ENCODE measurements around the gene HOOK2. TPM values are rescaled to one million over a fixed set of nuclear protein-coding genes. Genes with fewer than 3 reads are reported as not detected.

The HOOK2 gene
- total and polyA plus RNA-seq, 2 of the 13 experiments (the other 11 are each of a cell fraction or from before 2014, with no cell fraction given) = 9.2 to 12.9 TPM

DNA sequence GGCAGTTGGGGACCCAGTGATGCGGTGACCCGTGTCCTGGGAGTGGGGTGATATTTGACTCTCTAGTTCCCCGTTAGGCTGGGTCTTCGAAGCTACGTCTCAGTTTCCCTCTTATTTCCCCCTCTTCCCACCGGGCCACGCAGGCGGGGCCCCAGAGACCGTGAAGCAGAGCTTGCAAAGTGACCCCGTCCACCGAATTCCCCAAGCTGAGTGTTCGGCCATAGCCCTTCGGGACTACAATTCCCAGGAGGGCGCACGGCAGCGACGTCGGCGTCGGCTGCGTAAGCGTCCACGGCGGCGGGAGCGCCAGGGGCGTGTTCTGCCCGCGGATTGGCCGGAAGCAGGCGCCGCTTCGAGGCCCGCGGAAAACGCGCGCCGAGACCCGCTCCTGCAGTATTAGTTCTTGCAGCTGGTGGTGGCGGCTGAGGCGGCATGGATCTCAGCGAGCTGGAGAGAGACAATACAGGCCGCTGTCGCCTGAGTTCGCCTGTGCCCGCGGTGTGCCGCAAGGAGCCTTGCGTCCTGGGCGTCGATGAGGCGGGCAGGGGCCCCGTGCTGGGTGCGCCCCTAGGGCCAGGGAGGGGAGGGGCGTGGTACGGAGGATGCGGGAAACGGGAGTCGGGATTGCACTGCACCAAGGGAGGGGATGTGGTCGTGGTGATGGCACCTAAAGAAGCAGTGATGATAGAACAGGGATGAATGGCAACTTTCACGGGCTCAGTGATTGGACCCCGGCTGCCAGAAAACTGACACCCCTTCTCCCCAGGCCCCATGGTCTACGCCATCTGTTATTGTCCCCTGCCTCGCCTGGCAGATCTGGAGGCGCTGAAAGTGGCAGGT is 31.1 kb upstream of the HOOK2 start, which contains the start of gene RNASEH2A:
Gene RNASEH2A, plus strand, starts transcription at position 343 of the 840 bp plus-strand sequence. Its CDS starts 90 bp downstream, at position 433.
- ChIA-PET POLR2A (interaction anchor here (0.5 to 1.7 kb wide), 8 partner anchors 9 to 114 kb away, joined by 3 to 26 read pairs (median 4); partner anchors contain the start of genes GET3 and JUNB), CTCF (ENCODE audit: low intra/inter-chr PET ratio, low total read pairs) (no interaction called here)
- ATAC-seq = peak; percentile 93
- no peaks in the 10 kb centered on the region for H4K20me1 ChIP-seq (ENCODE audit: insufficient read depth, low read length)
- H3K36me3 ChIP-seq (replicated peaks in 1 of 2; ENCODE audit: control insufficient read depth in 1 of 2, insufficient read depth in 2 of 2, low read length in 2 of 2) = peaks cover 2 to 10% of the 10 kb centered on the region in 2 experiments; a peak in 1 of 5 replicates
- intact Hi-C loops (cut with micrococcal nuclease; ENCODE audit: unreplicated experiment) (no loop called here), in situ Hi-C loops (cut with HindIII; ENCODE audit: extremely low pct_ligation_motif_present, low pct_unique_long_range_greater_than_20kb) (no loop called here)
- H2AFZ ChIP-seq (ENCODE audit: low read length) = peak within 1 kb of the TSS; percentile 88
- H3K4me3 ChIP-seq (replicated peaks in 1 of 3; ENCODE audit: insufficient read depth in 1 of 3, low read depth in 2 of 3, low read length in 3 of 3) = peak within 1 kb of the TSS; percentile 69 to 87 (median 82)
- no TSS peak for BruUV-seq (replicated peaks)
- no peaks in the 10 kb centered on the region for H3K9me3 ChIP-seq (ENCODE audit: low read length)
- peak within 1 kb of the TSS; percentile 97 for H3K4me2 ChIP-seq (ENCODE audit: low read depth, low read length)
- no peaks in the 10 kb centered on the region; a peak in 1 of 5 replicates for H3K27me3 ChIP-seq (ENCODE audit: control insufficient read depth in 1 of 2, insufficient read depth in 2 of 2, low read length in 2 of 2)
- 3% methylated on average over 38 of the region's 66 CpGs for WGBS (ENCODE audit: low lambda C conversion rate)
- H3K79me2 ChIP-seq (ENCODE audit: insufficient read depth, low read length) = peaks cover 5% of the 10 kb centered on the region
- peak within 1 kb of the TSS; percentile 67 for H3K27ac ChIP-seq (ENCODE audit: extremely low read length, insufficient read depth, low read length)
- H3K4me1 ChIP-seq (ENCODE audit: insufficient read depth, low read length) = peaks cover 17% of the 10 kb centered on the region
- peak; percentile 26 for FAIRE-seq
- DNase-seq (ENCODE audit: low spot score) = peak; percentile 70
- peak within 1 kb of the TSS; percentile 83 for H3K9ac ChIP-seq (ENCODE audit: insufficient read depth, low read depth, low read length)
- TF ChIP-seq SMARCC2 (IDR thresholded peaks at IDR 0.05) = no peak
- TF ChIP-seq ZNF274 (CRISPR knock-in tag; IDR thresholded peaks at IDR 0.05) = peak; percentile 91
- no peak for TF ChIP-seq NONO (IDR thresholded peaks at IDR 0.05)
- TF ChIP-seq NONO (CRISPR knock-in tag; conservative IDR thresholded peaks at IDR 0.05) = peak; percentile 86
- TF ChIP-seq ZNF670 (CRISPR knock-in tag; IDR thresholded peaks at IDR 0.05; ENCODE audit: borderline replicate concordance) = no peak
- no peak for TF ChIP-seq ZNF549 (CRISPR knock-in tag; IDR thresholded peaks at IDR 0.05)
- peak; percentile 91 for TF ChIP-seq HOXA3 (CRISPR knock-in tag; IDR thresholded peaks at IDR 0.05)
- peak; percentile 70 for TF ChIP-seq MIER2 (CRISPR knock-in tag; IDR thresholded peaks at IDR 0.05)
- no peak for TF ChIP-seq NCOA5 (CRISPR knock-in tag; IDR thresholded peaks at IDR 0.05)
- peak; percentile 70 for TF ChIP-seq TOPORS (CRISPR knock-in tag; IDR thresholded peaks at IDR 0.05)
- TF ChIP-seq SKI (IDR thresholded peaks at IDR 0.05; ENCODE audit: partially characterized antibody) = no peak
- no peak for TF ChIP-seq IKZF1 (IDR thresholded peaks at IDR 0.05)
- TF ChIP-seq, protein P1, sequence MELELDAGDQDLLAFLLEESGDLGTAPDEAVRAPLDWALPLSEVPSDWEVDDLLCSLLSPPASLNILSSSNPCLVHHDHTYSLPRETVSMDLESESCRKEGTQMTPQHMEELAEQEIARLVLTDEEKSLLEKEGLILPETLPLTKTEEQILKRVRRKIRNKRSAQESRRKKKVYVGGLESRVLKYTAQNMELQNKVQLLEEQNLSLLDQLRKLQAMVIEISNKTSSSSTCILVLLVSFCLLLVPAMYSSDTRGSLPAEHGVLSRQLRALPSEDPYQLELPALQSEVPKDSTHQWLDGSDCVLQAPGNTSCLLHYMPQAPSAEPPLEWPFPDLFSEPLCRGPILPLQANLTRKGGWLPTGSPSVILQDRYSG (CRISPR knock-in tag; IDR thresholded peaks at IDR 0.05) = no peak
- TF ChIP-seq BRD4 (CRISPR knock-in tag; IDR thresholded peaks at IDR 0.05) = 0 out of 2 replicates have a peak, but pooled peaks have one; percentile 17
- TF ChIP-seq ZNF552 (CRISPR knock-in tag; IDR thresholded peaks at IDR 0.05; ENCODE audit: borderline replicate concordance) = peak; percentile 85
- TF ChIP-seq, protein P2, sequence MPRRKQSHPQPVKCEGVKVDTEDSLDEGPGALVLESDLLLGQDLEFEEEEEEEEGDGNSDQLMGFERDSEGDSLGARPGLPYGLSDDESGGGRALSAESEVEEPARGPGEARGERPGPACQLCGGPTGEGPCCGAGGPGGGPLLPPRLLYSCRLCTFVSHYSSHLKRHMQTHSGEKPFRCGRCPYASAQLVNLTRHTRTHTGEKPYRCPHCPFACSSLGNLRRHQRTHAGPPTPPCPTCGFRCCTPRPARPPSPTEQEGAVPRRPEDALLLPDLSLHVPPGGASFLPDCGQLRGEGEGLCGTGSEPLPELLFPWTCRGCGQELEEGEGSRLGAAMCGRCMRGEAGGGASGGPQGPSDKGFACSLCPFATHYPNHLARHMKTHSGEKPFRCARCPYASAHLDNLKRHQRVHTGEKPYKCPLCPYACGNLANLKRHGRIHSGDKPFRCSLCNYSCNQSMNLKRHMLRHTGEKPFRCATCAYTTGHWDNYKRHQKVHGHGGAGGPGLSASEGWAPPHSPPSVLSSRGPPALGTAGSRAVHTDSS (CRISPR knock-in tag; conservative IDR thresholded peaks at IDR 0.05) = no peak
- TF ChIP-seq, protein P3, sequence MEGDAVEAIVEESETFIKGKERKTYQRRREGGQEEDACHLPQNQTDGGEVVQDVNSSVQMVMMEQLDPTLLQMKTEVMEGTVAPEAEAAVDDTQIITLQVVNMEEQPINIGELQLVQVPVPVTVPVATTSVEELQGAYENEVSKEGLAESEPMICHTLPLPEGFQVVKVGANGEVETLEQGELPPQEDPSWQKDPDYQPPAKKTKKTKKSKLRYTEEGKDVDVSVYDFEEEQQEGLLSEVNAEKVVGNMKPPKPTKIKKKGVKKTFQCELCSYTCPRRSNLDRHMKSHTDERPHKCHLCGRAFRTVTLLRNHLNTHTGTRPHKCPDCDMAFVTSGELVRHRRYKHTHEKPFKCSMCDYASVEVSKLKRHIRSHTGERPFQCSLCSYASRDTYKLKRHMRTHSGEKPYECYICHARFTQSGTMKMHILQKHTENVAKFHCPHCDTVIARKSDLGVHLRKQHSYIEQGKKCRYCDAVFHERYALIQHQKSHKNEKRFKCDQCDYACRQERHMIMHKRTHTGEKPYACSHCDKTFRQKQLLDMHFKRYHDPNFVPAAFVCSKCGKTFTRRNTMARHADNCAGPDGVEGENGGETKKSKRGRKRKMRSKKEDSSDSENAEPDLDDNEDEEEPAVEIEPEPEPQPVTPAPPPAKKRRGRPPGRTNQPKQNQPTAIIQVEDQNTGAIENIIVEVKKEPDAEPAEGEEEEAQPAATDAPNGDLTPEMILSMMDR (CRISPR knock-in tag; IDR thresholded peaks at IDR 0.05) = peak; percentile 22; the same call in 1 of the 2 replicates
- no peak for TF ChIP-seq ZNF17 (CRISPR knock-in tag; IDR thresholded peaks at IDR 0.05)
- no peak for TF ChIP-seq ZNF260 (CRISPR knock-in tag; IDR thresholded peaks at IDR 0.05; ENCODE audit: borderline replicate concordance, low read depth)
- no peak for TF ChIP-seq SYNCRIP (IDR thresholded peaks at IDR 0.05; ENCODE audit: insufficient read depth, low read depth, low read length)
- peak; percentile 82; the same call in 1 of the 2 replicates for TF ChIP-seq SIN3A (IDR thresholded peaks at IDR 0.05; ENCODE audit: borderline replicate concordance, low read depth, low read length)
- TF ChIP-seq MZF1 (CRISPR knock-in tag; IDR thresholded peaks at IDR 0.05; ENCODE audit: borderline replicate concordance) = no peak

All from HepG2 (cell line).